ENCODE results near the gene GRID1.

The GRID1 gene

DNA sequence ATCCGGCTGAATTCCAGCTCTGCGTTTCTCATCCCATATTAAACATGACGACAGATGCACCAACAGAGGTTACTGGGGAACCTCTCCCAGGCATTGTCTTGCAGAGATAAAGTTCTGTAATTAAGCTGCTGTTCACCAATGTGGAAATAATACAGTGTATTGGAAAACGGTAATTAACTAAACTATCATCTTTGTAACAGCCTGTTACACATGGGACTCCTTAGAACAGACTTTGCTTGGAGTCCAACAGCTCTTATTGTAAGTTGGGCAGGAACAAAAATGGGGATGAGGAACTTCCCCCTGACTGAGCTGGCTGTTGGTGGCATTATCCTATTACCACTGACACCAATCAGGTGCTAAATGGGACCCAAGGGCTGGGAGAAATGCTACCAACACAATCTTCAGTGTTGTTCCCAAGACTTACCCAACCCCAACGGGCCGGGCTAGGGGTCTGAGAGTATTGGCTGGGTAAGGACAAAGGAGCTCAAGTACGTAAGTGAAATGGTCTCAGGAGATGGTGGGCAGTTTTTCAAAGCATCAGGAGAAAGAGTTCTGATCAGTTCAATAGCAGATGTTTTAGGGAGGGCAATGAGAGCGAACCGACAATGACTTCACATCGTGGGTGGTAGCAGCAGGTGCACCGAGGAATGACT lies 759.4 kb downstream of the GRID1 start:
- no peak for DNase-seq

DNA sequence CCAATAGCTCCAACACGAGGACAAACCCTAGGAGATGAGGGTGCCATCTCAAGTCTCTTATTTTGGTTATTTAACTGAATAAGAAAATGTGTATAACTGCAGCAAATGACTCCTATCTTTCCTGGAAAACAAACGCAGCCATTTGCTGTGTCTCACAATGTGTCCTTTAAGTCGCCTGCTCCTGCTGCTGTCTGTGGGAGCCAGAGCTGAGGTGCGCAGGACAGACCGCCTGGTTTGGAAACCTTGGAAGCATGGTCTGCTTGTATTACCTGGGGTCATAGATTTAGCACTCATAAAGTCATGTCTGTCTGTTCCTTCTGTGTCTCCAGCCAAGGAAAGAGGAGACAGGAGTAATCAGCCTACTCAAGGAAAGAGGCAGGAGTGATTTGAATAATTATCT lies 760.2 kb downstream of the GRID1 start:
- DNase-seq: no peak

DNA sequence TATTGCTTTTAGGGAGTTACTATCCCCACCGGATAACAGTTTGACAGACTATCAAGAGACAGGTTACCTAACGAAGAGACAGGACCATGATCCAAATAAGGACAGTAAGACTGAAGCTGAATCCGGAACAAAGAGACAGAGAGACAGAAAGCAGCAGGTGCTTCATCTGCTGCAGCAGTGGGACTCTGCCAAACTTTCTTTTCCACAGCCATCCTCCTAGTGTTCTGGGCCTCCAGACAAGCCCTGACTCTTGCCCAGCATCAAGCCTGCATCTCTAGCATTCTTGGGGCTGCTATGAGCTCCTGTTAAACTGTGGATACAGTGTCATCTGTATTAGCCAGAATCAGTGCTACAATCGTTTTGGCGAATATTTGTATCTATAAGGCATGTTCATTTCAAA lies 761.7 kb downstream of the GRID1 start:
- DNase-seq: no peak

DNA sequence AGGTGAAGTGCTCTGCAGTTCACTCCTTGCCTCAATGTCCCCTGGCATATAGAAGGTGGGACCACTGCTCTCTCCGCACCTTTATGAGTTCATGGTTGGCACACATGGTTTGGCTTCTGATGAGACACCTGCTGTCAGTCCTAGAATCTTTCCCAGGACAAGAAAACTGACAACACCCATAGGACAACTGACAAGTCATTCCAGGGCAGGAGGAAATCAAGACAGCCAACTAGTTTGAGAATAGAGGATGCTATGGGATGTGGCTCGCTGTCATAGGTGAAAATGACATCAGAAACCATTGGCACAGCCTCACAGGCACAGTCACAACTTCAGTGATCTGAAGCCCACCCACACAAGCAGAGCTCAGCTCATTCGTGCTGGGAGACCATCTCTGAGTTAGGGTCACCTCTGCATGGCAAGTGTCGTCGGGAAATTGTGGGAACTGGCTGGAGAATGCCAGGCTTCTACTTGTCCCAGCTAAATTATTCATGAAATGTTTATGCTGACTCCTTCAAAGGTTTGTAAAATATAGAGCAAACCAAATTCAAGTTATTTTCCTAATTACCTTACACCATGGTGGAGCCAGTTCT lies 762.4 kb downstream of the GRID1 start:
- no peak for DNase-seq

DNA sequence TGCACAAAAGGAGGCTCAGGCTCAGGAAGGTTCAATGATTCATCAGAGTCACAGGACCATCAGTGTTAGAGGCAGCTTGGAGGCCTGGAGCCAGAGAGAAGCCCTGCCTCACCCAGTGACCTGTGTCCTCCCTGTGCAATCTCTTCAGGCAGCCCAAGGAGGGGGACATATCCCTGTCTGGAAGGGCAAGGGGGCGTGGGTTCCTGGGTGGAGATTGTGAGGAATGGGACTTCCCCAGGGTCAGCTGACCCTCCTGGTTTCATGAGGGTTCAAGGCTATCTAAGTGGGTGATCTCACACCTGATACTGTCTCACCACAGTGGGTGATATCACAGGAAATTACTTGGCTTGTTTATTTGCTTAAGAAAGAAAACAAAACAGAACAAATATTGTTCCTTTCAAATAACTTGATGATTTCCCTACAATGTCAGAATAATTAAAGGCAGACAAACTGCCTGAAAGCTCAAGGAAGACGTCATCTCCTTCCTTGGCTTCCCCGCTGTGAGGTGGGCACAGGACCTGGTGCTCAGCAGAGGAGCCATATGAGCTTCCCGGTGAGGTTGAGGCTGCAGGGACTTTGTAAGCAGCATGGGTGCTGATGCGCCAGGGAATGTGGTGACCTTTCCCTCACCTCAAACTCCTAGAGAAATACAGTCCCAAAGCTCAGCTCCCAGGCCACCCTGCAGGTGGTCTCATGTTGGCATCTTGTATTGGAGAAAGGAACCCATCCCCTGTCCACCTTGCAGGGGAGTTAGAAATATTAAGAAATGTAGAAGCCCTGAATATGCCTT lies 763.2 kb downstream of the GRID1 start:
- DNase-seq: no peak

DNA sequence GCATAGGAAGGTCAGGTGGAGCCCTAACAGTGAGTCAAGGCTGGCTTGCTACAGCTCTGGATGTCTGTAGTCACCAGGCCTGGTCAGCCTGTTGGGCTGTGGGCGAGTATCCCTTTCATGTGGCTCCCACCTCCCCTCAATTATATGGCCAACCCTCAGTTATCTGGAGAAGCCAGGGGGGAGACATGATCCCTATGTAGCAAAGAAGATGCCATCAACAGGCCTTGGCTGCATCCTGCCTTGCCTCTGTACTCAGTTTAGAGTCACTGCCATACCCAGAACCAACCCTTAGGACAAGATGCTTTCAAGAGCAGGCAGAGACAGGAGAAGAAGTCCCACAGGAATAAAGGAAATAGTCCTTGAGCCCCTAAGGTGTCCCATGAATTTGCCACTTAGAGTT lies 763.9 kb downstream of the GRID1 start:
- DNase-seq: no peak

DNA sequence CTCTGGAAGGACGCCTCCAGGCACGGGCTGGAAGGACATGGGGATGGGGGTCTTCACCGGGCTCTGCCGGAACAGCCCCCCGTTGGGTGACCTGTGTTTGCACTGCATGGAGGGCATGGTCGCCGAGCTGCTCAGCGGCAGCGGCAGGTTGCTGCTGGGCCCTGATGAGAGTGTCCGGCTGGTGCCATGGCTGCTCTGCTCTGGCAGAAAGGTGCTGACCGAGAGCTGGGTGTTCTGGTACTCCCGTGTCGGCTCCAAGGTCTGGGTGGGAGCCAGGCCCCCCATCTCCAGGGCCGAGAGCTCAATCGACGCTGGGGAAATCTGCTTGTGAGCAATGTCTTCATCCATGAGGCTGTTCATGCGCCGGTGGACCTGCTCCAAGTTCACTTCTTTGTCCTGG lies 764.3 kb downstream of the GRID1 start:
- DNase-seq: no peak

DNA sequence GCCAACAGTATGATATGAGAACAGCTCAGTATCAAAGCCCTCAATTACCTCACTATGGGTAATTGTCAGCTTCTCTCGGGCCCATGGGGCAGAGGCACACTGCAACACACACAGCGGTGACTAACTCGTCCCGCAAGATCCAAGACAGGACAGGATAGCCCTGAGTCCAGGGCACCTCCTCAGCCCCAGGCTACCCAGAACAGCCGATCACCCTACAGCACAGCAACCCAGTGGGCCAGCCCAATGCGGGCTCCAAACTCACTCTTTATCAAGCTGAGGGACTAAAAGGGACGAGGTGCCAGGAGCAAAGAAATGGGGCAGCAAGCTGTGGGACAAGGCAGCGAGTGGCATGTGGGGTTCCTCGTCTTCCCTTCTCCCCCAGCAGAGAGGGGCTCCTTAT lies 765.1 kb downstream of the GRID1 start:
- no peak for DNase-seq

- no peak for DNase-seq
Measured at GRCh38 chr10:85600744-85601081, 765.9 kb downstream of the GRID1 start.

DNA sequence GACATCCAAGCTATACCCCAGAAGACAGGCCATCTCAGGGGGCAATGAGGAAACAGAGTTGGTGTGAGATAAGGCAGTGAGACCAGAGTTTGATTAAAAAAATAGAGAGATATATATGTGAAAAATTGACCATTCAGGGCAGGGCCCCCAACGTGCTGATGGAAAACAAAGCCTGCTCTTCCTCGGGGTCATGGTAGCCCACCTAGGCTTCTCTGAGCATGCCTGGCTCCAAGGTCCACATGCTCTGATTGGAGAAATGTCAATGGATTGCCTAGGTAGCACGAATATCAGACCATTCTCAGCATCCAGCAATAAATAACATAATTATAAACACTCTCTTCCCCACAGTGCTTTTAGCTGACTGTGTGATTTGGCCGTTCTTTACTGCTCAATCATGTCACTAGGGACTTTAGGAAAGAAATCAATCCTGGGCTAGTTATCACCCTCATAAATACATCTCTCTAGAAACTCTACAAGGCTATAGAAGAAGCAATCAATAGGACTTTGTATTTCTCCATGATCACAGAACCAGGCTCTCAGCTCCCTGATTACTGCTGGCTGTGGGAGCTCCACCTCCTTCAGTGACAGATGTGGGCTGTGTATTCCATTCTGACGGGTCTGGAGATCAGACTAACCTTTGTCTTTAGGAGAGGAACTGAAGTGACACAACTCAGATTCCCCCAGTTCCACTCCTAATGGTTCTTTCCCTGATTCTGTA lies 766.4 kb downstream of the GRID1 start:
- DNase-seq: no peak

DNA sequence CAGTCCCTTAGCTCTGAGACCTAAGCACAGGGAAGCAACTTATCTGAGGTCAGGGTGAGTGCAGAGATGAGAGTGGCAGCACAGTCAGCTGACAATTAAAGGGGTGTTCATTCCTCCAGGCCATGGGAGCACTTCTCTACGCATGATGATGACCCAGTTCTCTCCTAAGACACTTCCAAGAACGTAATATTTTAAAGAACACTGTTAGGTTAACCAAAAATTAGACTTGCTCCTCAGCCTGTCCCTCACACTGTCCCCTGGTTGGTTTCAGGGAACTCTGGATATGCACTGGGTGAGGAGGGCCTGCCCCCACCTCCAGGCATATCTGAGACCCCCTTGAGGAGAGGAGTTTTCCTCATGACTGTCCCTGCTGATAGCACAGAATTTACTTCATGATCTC lies 767.5 kb downstream of the GRID1 start:
- DNase-seq: no peak

DNA sequence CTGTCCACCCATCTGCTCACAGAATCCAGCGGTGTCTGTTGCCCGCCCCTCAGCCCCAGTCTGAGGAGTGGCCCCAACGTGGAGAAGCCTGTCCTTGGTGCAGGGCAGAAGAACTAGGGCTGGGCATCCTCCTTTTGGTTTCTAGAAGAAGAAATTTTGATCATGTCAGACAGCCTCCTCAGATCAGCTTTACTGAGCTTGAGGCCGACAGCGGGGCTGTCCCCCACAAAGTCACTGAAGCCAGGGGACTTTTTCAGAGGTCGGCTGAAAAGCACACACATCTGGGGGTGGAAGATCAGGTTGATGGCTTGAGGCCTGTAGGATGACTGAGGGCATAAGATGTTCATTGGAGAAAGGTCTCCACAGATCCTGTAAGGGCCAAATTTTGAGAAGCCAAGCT lies 767.9 kb downstream of the GRID1 start:
- DNase-seq: no peak

DNA sequence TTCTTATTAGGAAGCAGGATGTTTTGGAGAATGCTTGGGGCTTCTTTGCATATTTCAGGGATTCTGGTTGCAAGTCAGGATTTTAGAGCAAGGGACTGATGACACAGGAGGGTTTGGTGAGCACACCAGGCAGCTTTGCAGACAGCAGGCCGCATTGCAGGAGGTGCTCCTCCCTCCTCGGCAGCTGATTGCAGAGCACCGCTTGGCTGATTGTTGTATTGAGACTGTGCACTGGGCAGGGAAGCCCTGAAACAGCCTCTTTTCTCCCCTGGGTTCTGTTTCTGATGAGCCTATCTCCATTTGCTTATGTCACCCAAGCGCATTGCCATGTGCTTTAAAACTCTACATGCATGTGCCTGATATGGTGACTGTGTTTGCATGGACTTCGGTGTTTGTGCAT lies 769.6 kb downstream of the GRID1 start:
- no peak for DNase-seq

DNA sequence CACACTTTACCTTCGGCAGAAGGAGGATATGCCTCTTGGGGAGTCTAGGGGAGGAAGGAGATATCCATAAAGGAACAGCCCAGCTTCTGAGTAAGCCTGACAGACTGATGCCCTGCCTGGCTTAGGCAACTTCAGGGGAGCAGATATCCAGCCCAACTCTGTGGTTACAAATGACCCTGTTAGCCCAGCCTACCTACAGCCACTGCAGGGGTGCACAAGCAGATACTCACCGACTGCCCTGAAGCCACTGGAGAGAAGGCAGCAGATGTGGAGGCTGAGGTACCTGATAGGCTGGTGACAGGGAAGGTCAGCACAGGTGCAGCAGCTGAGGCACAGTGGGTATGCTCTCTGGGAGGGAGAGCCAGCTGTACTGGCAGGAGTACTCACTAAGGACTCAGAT lies 770.2 kb downstream of the GRID1 start:
- no peak for DNase-seq

DNA sequence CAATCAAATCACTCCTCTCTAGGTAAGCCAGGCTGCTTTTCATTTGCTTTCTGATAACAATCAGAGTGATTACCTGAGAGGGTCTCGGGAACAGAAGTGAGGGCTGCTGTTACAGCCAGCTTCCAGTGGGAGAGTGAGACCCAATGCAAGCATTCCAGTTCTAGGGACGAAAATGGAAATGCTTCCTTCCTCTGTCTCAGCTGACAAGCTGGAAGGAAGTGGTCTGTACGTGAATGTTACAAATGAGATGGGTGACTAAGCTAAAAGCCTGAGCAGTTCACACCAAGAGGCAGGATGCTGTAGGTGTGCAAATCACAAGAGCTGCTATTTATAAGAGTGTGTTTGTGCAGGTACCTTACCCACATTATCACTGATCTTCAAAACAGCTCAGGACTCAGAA lies 772.4 kb downstream of the GRID1 start:
- DNase-seq: no peak

- no peak for DNase-seq
Measured at GRCh38 chr10:85593226-85593772, 773.3 kb downstream of the GRID1 start.

DNA sequence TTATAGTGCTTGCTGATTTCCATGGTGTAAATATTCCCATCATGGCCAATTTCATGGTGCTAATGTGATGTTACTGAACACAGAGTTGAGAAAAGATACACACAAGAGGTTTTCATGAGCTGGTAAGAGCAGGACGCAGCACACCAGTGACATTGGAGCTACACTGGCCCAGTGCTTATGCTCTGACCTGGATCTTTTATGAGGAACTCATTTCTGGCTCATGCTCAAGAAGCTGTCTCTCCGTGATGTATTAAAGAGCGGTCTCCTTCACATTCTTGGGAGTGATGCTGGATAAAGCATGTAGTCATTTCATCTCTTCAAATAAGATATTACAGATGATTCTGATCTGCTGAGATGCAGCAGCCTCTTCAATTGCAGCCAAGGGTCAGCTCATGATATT lies 785.2 kb downstream of the GRID1 start:
- no peak for DNase-seq

- DNase-seq: no peak
Measured at GRCh38 chr10:85580585-85580984, 786.0 kb downstream of the GRID1 start.

- DNase-seq: no peak
Measured at GRCh38 chr10:85578860-85579259, 787.7 kb downstream of the GRID1 start.

DNA sequence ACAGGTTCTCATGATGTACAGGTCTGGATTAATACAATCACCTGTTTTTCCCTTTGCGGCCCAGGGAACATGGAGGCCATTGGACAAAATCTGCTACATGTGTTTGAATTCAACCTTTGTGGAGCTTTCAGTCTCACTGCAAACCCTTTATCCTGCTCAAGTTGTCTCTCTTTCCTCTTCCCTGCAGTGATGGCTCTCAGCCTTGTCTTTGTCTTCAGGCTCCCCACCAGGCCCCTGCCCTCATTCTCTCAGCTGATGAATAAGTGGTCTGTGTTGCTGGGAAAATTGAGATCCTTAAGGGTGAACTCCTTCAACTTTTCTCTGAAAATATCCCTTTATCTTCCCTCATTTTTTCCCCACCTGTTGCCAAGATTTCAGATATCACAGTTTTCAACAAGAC lies 791.2 kb downstream of the GRID1 start:
- no peak for DNase-seq

DNA sequence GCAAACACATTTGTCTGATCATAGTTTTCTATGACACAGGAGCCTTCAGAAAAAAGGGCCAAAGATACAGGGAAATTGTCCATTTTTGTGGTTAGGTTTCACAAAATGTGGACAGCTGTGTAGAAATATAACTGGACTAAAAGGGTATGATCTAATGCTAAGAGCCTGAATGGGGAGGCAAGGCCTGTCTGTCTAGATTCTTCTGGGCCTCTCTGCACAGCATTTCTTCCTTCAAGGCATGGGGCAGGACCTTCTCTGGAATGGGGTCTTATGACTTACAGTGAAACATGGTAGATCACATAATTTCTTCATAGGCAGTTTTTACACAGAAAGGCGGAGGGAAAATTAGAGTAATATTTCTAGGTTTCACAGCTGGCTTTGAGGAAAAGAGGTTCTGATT lies 795.7 kb downstream of the GRID1 start:
- DNase-seq: no peak

- no peak for DNase-seq
Measured at GRCh38 chr10:85565381-85565780, 801.2 kb downstream of the GRID1 start.

GRCh38 chr10:85558533-85558932 lies 808.1 kb downstream of the GRID1 start:
- no peak for DNase-seq

All from fibroblast of skin of abdomen (primary cell).